Pancreas (tissue), 10 donors: ENCODE measurements around the gene LCE1F. TPM values are rescaled to one million over a fixed set of nuclear protein-coding genes. Genes with fewer than 3 reads are reported as not detected.

Source experiments
- ATAC-seq, 4 donors: fragments of 200-7000 bp; cut with Tn5 transposase; one replicate each; pipeline versions ENCODE4 v1.8.0 to v1.9.1; 2020; ENCODE audit warnings: mild to moderate bottlenecking in 4 of 4, moderate library complexity in 4 of 4
- DNase-seq, 6 donors: peaks; one replicate each; pipeline ENCODE4 v3.0.0-alpha.2; 2020
- FAIRE-seq: peaks from 2 replicates; lab custom pipeline; 2012; peaks lifted over from hg19 to GRCh38; lab: Jason Lieb, UNC
- H3K27ac ChIP-seq, 4 donors: fragments of 200-600 bp; sonication (generic); 1 replicate in 3 of 4; 2 replicates in 1 of 4; pipeline versions ENCODE4 v1.5.0 to v1.8.0; 2020
- H3K27me3 ChIP-seq, 4 donors: fragments of 200-600 bp; one replicate each; pipeline ENCODE4 v1.8.0; 2021
- H3K36me3 ChIP-seq, 3 donors: fragments of 200-600 bp; sonication (generic) in 1 of 3; one replicate each; pipeline versions ENCODE4 v1.5.0 to v1.8.0; 2020 to 2021
- H3K4me1 ChIP-seq, 3 donors: fragments of 200-600 bp; one replicate each; pipeline ENCODE4 v1.8.0; 2021
- H3K4me3 ChIP-seq, 4 donors: fragments of 200-600 bp; sonication (generic) in 2 of 4; one replicate each; pipeline versions ENCODE4 v1.5.0 to v1.8.0; 2020 to 2021
- H3K9me3 ChIP-seq, 4 donors: fragments of 200-600 bp; one replicate each; pipeline ENCODE4 v1.8.0; 2021
- CTCF ChIP-seq, 4 donors: fragments of 200-600 bp; sonication (generic) in 3 of 4; IDR thresholded peaks; one replicate each; pipeline versions ENCODE4 v1.5.0 to v1.8.0; 2021; ENCODE audit warnings: antibody characterized with exemption in 4 of 4
- WGBS, 2 donors: extraction: QIAGEN DNeasy Blood & Tissue Kit; methylation state at CpG; one replicate each; pipeline ENCODE4 v1.1.7; 2013; 5-methylcytosine and 5-hydroxymethylcytosine counted together
- intact Hi-C, 3 donors: fragments of 100-400 bp; cut with DNase I; formaldehyde crosslinking; loops; one replicate each; pipeline versions ENCODE4 v1.11.1 to v1.14.2; 2022
- polyA plus RNA-seq, 2 donors: library from polyadenylated mRNA; stranded (reverse); fragments of 200-250 nt; gene quantifications; one replicate each; pipeline ENCODE4 v1.2.3, GENCODE V29; 2013
- total RNA-seq, 6 donors: library from RNA; stranded (reverse); fragmentation: NEBNext Ultra II Directional in 4 of 6; extraction: Animal tissue kit (Norgen Biotek cat#: 25700) in 4 of 6; gene quantifications; one replicate each; pipeline versions ENCODE4 v1.2.1 to v1.2.4, GENCODE V29; 2021 to 2023
- donor health status: healthy with polysubstance abuse.
- donor health status: DM: no; HTN: no; CAD: no; lungs with moderate emphysema.
- donor health status: DM: no; HTN: no; CAD: no.
- donor health status: control.
- donor health status: control.
- donor health status: Bipolar disorder and iron deficiency.
- donor health status: DM: yes; HTN: yes; CAD: no.
- donor health status: DM: no; HTN: no; CAD: no.
- donor health status: DM: no; HTN: no; CAD: no.
- donor health status: DM: yes; HTN: yes; CAD: no.

Gene LCE1F
- total and polyA plus RNA-seq, 8 donors = not detected

DNA sequence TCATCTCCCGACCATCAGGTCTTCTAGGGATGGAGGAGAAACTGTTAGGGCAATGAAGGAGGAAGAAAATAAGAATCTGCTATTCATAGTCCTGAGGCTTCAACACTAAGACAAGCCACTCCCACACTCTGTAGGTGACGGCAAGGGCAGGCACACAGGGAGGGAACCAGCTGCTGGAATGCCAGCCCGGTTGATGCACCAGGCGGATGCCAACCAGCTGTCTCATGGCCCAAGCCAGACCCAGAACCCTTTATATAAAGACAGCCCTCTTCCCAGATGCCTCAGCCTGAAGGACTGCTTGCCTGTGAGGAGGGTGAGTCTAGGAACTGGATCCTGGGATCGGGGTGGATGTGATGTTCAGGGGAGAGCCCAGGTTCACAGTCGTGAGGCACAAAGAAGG is 17.2 kb upstream of the LCE1F start, which contains the start of gene KPRP:
KPRP (plus strand) TSS at position 279 of the 400 bp plus-strand sequence. CDS start 1,564 bp downstream, outside the sequence.
- DNase-seq (no peak), ATAC-seq (no peak), FAIRE-seq (no peak)
- H3K4me3 ChIP-seq = no peak within 1 kb of the TSS
- H3K9me3 ChIP-seq = no peaks in the 10 kb centered on the region
- intact Hi-C loops = no loop called here
- H3K36me3 ChIP-seq = no peaks in the 10 kb centered on the region
- no peak within 1 kb of the TSS for H3K27ac ChIP-seq
- 39 to 53% methylated on average over 6 of the region's 6 CpGs for WGBS, 2 donors
- H3K4me1 ChIP-seq = no peaks in the 10 kb centered on the region
- no peak for TF ChIP-seq CTCF (IDR thresholded peaks at IDR 0.05)
- H3K27me3 ChIP-seq = peaks cover 0 to 10% (median 0%) of the 10 kb centered on the region in 4 donors

DNA sequence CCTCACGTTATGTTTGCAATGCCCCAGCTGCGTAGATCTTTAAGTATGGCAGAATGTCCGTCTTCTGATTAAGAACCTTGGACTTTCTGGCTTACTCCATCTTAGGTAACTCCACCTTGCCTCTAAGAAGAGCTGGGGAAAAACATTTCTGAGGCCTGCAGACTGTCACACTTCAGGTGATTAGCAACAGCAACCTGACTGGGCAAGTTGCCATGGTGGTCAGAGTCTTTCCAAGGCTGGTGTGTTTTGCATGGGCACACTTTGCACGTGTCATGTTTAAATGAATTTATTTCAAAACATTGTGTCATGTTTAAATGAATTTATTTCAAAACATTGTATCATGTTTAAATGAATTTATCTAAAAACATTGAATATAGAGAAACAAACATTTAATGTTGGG is 16.3 kb upstream of the LCE1F start:
- ATAC-seq = no peak
- no peak for DNase-seq
- WGBS, 2 donors = 53 to 55% methylated on average over 4 of the region's 4 CpGs

GRCh38 chr1:152759453-152760173 is 15.3 kb upstream of the LCE1F start:
- Histone ChIP-seq H3K4me3 (no peak overlapping the region), H3K9me3 (no peaks in the 10 kb centered on the region), H3K27ac (no peak overlapping the region), H3K36me3 (no peaks in the 10 kb centered on the region), H3K4me1 (no peaks in the 10 kb centered on the region), H3K27me3 (peaks cover 0 to 12% (median 0%) of the 10 kb centered on the region in 4 donors)
- ATAC-seq (no peak), DNase-seq (no peak), FAIRE-seq (no peak)
- WGBS, 2 donors = 73% methylated on average over 8 of the region's 8 CpGs
- no peak for TF ChIP-seq CTCF (IDR thresholded peaks at IDR 0.05)
- intact Hi-C loops = no loop called here

More for the DNA sequence above, 16.3 kb upstream of the LCE1F start:
- no peak for FAIRE-seq
- Histone ChIP-seq H3K4me3 (no peak overlapping the region), H3K27me3 (peaks cover 0 to 10% (median 0%) of the 10 kb centered on the region in 4 donors), H3K27ac (no peak overlapping the region), H3K9me3 (no peaks in the 10 kb centered on the region), H3K4me1 (no peaks in the 10 kb centered on the region), H3K36me3 (no peaks in the 10 kb centered on the region)
- TF ChIP-seq CTCF (IDR thresholded peaks at IDR 0.05) = no peak
- intact Hi-C loops = no loop called here

GRCh38 chr1:152760551-152761190 is 14.3 kb upstream of the LCE1F start:
- ATAC-seq (no peak), DNase-seq (no peak), FAIRE-seq (no peak)
- no peak overlapping the region for H3K27ac ChIP-seq
- no peaks in the 10 kb centered on the region for H3K4me1 ChIP-seq
- H3K4me3 ChIP-seq = no peak overlapping the region
- intact Hi-C loops = no loop called here
- H3K27me3 ChIP-seq = peaks cover 0 to 13% (median 0%) of the 10 kb centered on the region in 4 donors
- no peak for TF ChIP-seq CTCF (IDR thresholded peaks at IDR 0.05)
- no peaks in the 10 kb centered on the region for H3K9me3 ChIP-seq
- no peaks in the 10 kb centered on the region for H3K36me3 ChIP-seq
- 79 to 86% methylated on average over 31 of the region's 31 CpGs for WGBS, 2 donors
